ENCODE measurements around the gene TCAP. TPM values are rescaled to one million over a fixed set of nuclear protein-coding genes. Genes with fewer than 3 reads are reported as not detected.

The TCAP gene
- total RNA-seq, 1 donor from 2014 or later, result not detected

DNA sequence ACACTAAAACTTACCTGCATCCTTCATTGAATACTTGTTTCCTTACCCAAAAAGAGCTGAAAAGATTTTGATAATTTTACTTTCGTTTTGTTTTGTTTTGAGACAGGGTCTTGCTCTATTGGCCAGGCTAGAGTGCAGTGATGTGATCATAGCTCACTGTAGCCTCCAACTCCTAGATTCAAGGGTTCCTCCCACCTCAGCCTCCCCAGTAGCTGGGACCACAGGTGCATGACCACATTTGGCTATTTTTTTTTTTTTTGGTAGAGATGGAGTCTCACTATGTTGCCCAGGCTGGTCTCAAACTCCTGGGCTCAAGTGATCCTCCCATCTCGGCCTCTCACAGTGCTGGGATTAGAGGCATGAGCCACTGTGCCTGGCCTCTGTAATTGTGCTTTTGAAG lies 10.0 kb upstream of the TCAP start:
- no peaks in the 10 kb centered on the region for H3K27me3 ChIP-seq (ENCODE audit: control insufficient read depth, insufficient read depth, low read length)
- no peak overlapping the region for H3K4me3 ChIP-seq (ENCODE audit: low read depth, low read length)
- FAIRE-seq, result no peak
- TF ChIP-seq, protein P1, sequence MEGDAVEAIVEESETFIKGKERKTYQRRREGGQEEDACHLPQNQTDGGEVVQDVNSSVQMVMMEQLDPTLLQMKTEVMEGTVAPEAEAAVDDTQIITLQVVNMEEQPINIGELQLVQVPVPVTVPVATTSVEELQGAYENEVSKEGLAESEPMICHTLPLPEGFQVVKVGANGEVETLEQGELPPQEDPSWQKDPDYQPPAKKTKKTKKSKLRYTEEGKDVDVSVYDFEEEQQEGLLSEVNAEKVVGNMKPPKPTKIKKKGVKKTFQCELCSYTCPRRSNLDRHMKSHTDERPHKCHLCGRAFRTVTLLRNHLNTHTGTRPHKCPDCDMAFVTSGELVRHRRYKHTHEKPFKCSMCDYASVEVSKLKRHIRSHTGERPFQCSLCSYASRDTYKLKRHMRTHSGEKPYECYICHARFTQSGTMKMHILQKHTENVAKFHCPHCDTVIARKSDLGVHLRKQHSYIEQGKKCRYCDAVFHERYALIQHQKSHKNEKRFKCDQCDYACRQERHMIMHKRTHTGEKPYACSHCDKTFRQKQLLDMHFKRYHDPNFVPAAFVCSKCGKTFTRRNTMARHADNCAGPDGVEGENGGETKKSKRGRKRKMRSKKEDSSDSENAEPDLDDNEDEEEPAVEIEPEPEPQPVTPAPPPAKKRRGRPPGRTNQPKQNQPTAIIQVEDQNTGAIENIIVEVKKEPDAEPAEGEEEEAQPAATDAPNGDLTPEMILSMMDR (IDR thresholded peaks at IDR 0.05; ENCODE audit: insufficient read depth, low read length, severe bottlenecking), result no peak
- H3K36me3 ChIP-seq (ENCODE audit: control insufficient read depth, insufficient read depth, low read length), result peaks cover 6% of the 10 kb centered on the region
- no peak for DNase-seq (ENCODE audit: low read depth)

DNA sequence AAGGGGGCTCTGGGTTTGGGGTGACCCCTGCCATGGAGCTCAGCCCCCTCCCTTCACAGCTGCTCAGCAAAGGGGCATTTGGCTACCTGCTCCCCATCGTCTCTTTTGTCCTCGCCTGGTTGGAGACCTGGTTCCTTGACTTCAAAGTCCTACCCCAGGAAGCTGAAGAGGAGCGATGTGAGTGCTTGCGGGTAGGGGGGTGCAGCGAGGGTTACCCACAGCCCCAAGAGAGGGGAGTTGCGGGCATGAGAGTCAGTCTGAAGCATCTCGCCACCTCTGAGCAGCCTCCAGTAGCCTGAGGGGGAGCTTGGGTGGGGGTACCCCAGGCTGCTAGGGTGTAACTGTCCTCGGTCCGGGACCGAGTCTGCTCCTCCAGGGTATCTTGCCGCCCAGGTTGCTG lies 6.8 kb upstream of the TCAP start:
- H3K27me3 ChIP-seq (ENCODE audit: control insufficient read depth, insufficient read depth, low read length), result no peaks in the 10 kb centered on the region
- peaks cover 14% of the 10 kb centered on the region for H3K36me3 ChIP-seq (ENCODE audit: control insufficient read depth, insufficient read depth, low read length)
- TF ChIP-seq, protein P1 (IDR thresholded peaks at IDR 0.05; ENCODE audit: insufficient read depth, low read length, severe bottlenecking), result no peak
- FAIRE-seq, result no peak
- H3K4me3 ChIP-seq (ENCODE audit: low read depth, low read length), result no peak overlapping the region
- DNase-seq (ENCODE audit: low read depth), result no peak

DNA sequence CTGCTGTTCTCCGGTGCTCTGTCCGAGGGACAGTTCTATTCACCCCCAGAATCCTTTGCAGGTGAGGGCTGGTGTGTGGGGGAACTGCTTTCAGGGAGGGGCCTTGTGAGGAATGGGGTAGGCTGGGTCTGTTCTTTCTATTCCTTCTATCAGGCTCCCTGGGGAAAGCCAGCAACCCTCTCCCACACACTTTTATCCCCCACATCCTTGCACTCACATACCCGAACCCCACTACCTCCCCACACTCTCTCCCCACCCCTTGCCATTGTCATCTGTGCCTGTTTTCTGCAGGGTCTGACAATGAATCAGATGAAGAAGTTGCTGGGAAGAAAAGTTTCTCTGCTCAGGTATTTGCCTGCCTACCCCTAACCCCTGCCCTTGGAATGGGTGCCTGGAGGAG lies 6.4 kb upstream of the TCAP start:
- Histone ChIP-seq H3K27me3 (ENCODE audit: control insufficient read depth, insufficient read depth, low read length) (no peaks in the 10 kb centered on the region), H3K36me3 (ENCODE audit: control insufficient read depth, insufficient read depth, low read length) (peaks cover 14% of the 10 kb centered on the region), H3K4me3 (ENCODE audit: low read depth, low read length) (no peak overlapping the region)
- DNase-seq (ENCODE audit: low read depth) (no peak), FAIRE-seq (no peak)
- TF ChIP-seq, protein P1 (IDR thresholded peaks at IDR 0.05; ENCODE audit: insufficient read depth, low read length, severe bottlenecking), result no peak

DNA sequence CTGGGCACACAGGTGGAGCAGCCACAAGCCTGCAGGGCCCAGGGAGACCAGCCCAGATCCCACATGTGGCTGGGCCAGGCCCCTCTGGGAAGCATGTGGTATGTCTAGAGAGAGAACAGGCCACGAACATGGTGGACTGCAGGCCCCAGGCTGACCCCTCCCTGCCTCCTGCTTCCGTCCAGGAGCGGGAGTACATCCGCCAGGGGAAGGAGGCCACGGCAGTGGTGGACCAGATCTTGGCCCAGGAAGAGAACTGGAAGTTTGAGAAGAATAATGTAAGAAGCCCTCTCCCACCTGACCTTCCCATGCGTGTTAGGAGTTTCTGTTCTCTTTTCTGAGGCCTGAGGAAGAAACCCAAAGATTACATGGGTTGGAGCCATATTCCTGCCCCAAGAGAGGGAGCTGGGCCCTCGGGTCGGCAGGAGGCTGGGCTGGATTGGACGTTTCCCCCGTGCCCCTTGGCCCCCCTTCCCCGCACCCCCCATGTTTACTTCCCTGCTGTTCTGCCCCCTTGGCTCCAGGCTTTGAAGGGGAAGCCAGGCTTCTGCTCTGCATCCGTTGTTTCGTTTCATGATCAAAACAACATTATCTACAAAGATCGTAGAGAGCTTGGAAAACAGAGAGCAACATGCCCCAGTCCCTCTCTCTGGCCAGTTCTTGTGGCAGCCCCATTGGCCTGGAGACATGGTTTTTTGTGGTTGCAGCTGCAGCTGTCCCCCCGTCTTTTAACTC lies 5.7 kb upstream of the TCAP start:
- H3K27me3 ChIP-seq (ENCODE audit: control insufficient read depth, insufficient read depth, low read length), result no peaks in the 10 kb centered on the region
- no peak for FAIRE-seq

DNA sequence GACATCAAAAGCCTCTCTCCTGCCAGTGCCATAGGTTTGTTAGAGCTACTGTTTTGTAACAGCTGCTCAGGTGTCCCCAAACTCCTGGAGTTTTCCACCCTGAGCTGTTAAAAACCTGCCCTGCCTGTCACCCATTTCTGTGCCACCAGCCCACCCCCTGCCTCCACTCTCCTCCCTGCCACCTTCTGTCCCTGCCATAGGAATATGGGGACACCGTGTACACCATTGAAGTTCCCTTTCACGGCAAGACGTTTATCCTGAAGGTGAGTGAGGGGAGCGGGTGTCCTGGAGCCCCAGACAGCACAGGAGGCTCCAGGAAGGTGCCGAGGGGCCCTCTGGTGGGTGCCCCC lies 5.2 kb upstream of the TCAP start:
- TF ChIP-seq, protein P1 (IDR thresholded peaks at IDR 0.05; ENCODE audit: insufficient read depth, low read length, severe bottlenecking), result no peak
- H3K4me3 ChIP-seq (ENCODE audit: low read depth, low read length), result no peak overlapping the region
- peaks cover 14% of the 10 kb centered on the region for H3K36me3 ChIP-seq (ENCODE audit: control insufficient read depth, insufficient read depth, low read length)
- FAIRE-seq, result no peak
- no peak for DNase-seq (ENCODE audit: low read depth)
- no peaks in the 10 kb centered on the region for H3K27me3 ChIP-seq (ENCODE audit: control insufficient read depth, insufficient read depth, low read length)

More for the DNA sequence above, 5.7 kb upstream of the TCAP start:
- Histone ChIP-seq H3K36me3 (ENCODE audit: control insufficient read depth, insufficient read depth, low read length) (peaks cover 14% of the 10 kb centered on the region), H3K4me3 (ENCODE audit: low read depth, low read length) (no peak overlapping the region)
- DNase-seq (ENCODE audit: low read depth), result no peak
- TF ChIP-seq, protein P1 (IDR thresholded peaks at IDR 0.05; ENCODE audit: insufficient read depth, low read length, severe bottlenecking), result no peak

All from bronchial epithelial cell (primary cell).